BE2C (cell line): ENCODE data around the gene ACD.
"Not testable (repeated sequence)": the region's sequence is repeated elsewhere in the genome, so short reads cannot be mapped to it uniquely, and the experiment has no call there.

ENCODE experiments used
- DNase-seq: peaks from one replicate; pipeline ENCODE4 v3.0.0-alpha.2; 2020
- H3K27me3 ChIP-seq: fragments of 250-450 bp; sonication (Bioruptor Pico); 2 replicates; pipeline ENCODE4 v1.5.1; 2020; ENCODE audit warnings: mild to moderate bottlenecking
- H3K36me3 ChIP-seq: fragments of 250-450 bp; sonication (Bioruptor Pico); 2 replicates; pipeline ENCODE4 v1.5.1; 2020; ENCODE audit warnings: mild to moderate bottlenecking
- H3K4me1 ChIP-seq: fragments of 250-450 bp; sonication (Bioruptor Pico); 2 replicates; pipeline ENCODE4 v1.5.1; 2020
- H3K4me3 ChIP-seq: 2 replicates; pipeline ENCODE4 v1.5.1; 2011; ENCODE audit warnings: low read depth, low read length
- H3K9me3 ChIP-seq: fragments of 250-450 bp; sonication (Bioruptor Pico); 2 replicates; pipeline ENCODE4 v1.5.1; 2020
- TF ChIP-seq, protein P1 (sequence below): IDR thresholded peaks from 2 replicates; pipeline ENCODE4 v1.5.1; 2012; ENCODE audit warnings: mild to moderate bottlenecking, low read depth, low read length

Gene ACD

DNA sequence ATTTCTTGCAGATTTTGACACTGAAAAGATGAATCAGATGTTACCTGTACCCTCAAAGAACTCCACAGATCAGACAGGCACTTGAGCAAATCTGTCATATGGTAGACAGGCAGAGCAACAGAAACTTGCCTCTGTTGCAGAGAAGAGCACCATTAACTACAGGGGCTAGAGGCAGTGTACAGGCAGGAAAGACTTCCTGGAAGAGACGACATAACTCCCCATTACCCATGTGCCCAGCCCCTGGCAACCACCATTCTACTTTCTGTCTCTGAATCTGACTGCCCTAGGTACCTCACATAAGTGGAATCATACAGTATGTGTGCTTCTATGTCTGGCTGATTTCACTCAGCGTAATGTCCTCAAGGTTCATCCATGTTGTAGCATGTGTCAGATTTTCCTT lies 43.6 kb upstream of the ACD start:
- Histone ChIP-seq H3K9me3 (no peaks in the 10 kb centered on the region; the same call in 1 of the 2 replicates), H3K4me1 (no peaks in the 10 kb centered on the region), H3K36me3 (peaks cover 3% of the 10 kb centered on the region; the same call in 1 of the 2 replicates), H3K27me3 (no peaks in the 10 kb centered on the region), H3K4me3 (no peak overlapping the region)
- TF ChIP-seq, protein P1, sequence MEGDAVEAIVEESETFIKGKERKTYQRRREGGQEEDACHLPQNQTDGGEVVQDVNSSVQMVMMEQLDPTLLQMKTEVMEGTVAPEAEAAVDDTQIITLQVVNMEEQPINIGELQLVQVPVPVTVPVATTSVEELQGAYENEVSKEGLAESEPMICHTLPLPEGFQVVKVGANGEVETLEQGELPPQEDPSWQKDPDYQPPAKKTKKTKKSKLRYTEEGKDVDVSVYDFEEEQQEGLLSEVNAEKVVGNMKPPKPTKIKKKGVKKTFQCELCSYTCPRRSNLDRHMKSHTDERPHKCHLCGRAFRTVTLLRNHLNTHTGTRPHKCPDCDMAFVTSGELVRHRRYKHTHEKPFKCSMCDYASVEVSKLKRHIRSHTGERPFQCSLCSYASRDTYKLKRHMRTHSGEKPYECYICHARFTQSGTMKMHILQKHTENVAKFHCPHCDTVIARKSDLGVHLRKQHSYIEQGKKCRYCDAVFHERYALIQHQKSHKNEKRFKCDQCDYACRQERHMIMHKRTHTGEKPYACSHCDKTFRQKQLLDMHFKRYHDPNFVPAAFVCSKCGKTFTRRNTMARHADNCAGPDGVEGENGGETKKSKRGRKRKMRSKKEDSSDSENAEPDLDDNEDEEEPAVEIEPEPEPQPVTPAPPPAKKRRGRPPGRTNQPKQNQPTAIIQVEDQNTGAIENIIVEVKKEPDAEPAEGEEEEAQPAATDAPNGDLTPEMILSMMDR = no peak
- no peak for DNase-seq

DNA sequence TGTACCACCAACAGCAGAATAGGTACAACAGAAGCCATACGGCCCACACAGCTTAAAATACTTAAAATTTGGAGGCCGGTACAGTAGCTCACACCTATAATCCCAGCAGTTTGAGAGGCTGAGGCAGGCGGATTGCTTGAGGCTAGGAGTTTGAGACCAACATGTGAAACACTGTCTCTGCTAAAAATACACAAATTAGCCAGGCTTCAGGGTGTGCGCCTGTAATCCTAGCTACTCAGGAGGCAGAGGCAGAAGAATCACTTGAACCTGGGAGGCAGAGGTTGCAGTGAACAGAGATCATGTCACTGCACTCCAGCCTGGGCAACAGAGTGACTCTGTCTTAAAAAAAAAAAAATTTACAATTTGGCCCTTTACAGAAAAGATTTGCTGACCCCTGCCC lies 42.1 kb upstream of the ACD start:
- TF ChIP-seq, protein P1 = no peak
- Histone ChIP-seq H3K4me3 (no peak overlapping the region), H3K4me1 (no peaks in the 10 kb centered on the region), H3K9me3 (no peaks in the 10 kb centered on the region; the same call in 1 of the 2 replicates), H3K27me3 (no peaks in the 10 kb centered on the region), H3K36me3 (peaks cover 6% of the 10 kb centered on the region; the same call in 1 of the 2 replicates)
- no peak for DNase-seq

DNA sequence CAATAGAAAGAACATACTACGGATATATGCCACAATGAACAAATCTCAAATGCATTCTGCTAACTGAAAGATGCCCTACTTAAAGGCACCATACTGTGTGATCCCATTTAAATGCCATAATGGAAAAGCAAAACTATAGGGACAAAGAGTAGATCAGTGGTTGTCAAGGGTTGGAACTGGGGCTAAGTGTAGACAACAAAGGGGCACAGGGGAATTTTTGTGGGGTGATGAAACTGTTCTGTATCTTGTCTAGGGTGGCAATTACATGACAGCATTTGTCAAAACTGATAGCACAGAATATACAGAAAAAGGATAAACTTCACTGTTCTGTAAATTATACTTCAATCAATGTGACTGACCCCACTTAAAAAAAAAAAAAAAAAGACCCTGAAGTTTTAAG lies 41.4 kb upstream of the ACD start:
- TF ChIP-seq, protein P1 = no peak
- Histone ChIP-seq H3K4me1 (no peaks in the 10 kb centered on the region), H3K36me3 (peaks cover 6% of the 10 kb centered on the region; the same call in 1 of the 2 replicates), H3K4me3 (no peak overlapping the region), H3K9me3 (no peaks in the 10 kb centered on the region; the same call in 1 of the 2 replicates), H3K27me3 (no peaks in the 10 kb centered on the region)
- no peak for DNase-seq

DNA sequence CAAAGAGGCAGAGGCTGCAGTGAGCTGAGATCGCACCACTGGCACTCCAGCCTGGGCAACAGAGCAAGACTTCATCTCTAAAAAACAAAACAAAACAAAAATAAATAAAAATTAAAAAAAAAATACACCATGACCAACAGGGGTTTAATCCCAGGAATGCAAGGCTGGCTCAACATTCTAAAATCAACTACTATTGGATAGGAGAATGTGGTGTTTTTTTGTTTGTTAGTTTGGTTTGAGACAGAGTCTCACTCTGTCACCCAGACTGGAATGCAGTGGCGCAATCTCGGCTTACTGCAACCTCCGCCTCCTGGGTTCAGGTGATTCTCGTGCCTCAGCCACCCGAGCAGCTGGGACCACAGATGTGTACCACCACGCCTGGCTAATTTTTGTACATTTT lies 39.2 kb upstream of the ACD start:
- H3K36me3 ChIP-seq = peaks cover 6% of the 10 kb centered on the region; the same call in 1 of the 2 replicates
- H3K4me3 ChIP-seq = no peak overlapping the region
- DNase-seq = no peak
- H3K4me1 ChIP-seq = no peaks in the 10 kb centered on the region
- no peaks in the 10 kb centered on the region for H3K27me3 ChIP-seq
- TF ChIP-seq, protein P1 = no peak
- H3K9me3 ChIP-seq = no peaks in the 10 kb centered on the region; the same call in 1 of the 2 replicates

DNA sequence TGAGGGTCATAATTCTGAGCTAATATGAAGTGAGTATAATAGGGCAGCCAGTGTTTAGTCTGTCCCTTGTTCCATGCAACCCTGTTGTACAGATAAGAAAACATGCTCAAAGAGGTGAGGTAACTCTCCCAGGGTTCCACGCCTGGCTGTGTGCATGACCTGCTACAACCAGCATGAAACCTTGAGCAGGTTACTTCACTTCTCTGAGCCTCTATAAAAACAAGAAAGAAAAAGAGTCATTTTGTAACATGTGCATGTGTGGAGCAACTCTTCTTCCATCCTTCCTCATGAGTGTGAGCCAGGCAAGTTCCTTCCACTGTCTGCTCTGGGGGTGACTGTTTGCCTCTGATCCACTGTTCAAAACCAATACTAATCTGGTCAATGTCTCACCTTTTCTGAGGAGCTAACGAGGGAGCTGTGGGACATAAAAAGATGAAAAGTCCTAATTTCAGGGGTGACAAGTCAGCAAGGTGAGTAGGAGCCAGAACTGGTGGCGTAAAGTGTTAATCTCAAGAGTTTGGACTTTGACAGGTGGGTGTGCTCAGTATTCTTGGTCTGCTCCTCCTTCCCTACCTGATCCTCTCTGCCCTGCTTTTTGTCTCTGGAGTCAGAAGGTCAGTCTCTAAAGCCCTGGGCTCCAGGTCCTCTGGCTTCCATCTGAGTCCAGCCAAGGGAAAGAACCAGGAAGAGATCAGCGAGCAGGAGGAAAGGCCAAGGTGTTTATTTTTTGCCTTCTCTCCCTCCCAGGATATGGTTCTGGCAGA lies 37.5 kb upstream of the ACD start:
- TF ChIP-seq, protein P1 = no peak
- no peaks in the 10 kb centered on the region; the same call in 1 of the 2 replicates for H3K9me3 ChIP-seq

DNA sequence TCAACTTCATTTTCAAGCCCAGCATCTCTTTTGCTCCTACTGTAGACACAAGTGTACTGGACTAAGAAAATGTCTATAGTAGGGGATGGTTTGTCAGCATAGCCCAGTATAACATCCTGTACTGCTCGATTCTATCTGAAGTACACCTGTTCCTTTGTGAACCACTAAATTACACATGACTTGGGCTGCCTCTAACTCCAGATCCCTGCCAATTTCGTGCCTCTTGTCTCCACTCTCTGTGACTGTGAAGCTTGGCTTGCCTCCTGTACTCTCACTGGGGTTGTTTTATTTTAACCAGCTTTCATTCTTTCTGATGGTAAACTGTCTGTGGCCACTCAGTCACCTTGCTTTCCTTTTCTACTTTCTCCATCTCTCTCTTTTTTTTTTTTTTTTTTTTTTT lies 34.6 kb upstream of the ACD start:
- TF ChIP-seq, protein P1 = no peak
- peaks cover 6% of the 10 kb centered on the region; the same call in 1 of the 2 replicates for H3K36me3 ChIP-seq
- H3K4me3 ChIP-seq = no peak overlapping the region
- no peaks in the 10 kb centered on the region for H3K27me3 ChIP-seq
- H3K4me1 ChIP-seq = no peaks in the 10 kb centered on the region
- H3K9me3 ChIP-seq = no peaks in the 10 kb centered on the region; the same call in 1 of the 2 replicates
- DNase-seq = no peak

More for the DNA sequence above, 37.5 kb upstream of the ACD start:
- no peak for DNase-seq
- no peaks in the 10 kb centered on the region for H3K27me3 ChIP-seq
- peaks cover 6% of the 10 kb centered on the region; the same call in 1 of the 2 replicates for H3K36me3 ChIP-seq
- H3K4me1 ChIP-seq = no peaks in the 10 kb centered on the region
- H3K4me3 ChIP-seq = no peak overlapping the region

DNA sequence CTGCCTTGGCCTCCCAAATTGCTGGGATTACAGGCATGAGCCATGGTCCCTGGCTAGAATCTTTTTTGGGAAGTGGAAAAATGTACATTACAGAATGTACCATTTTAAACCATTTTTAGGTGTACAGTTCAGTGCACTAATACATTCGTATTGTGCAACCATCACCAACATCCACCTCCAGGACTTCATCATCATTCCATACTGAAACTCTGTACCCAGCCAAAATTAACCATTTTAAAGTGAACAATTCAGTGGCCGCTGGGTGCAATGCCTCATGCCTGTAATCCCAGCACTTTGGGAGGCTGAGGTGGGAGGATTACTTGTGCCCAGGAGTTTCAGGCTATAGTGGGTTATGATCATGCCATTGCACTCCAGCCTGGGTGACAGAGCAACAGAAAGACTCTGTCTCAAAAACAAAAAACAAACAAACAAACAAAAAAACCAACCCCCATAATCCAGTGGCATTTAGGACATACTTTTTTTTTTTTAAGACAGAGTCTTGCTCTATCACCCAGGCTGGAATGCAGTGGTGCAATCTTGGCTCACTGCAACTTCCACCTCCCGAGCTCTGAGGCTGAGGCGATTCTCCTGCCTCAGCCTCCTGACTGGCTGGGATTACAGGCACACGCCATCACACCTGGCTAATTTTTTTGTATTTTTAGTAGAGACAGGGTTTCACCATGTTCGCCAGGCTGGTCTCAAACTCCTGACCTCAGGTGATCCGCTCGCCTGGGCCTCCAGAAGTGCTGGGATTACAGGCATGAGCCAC lies 33.6 kb upstream of the ACD start:
- DNase-seq, H3K4me3 ChIP-seq, H3K4me1 ChIP-seq, H3K36me3 ChIP-seq, H3K9me3 ChIP-seq, H3K27me3 ChIP-seq: not testable (repeated sequence)
